K562 (cell line): ENCODE measurements around the gene LUZP4. TPM values are rescaled to one million over a fixed set of nuclear protein-coding genes. Genes with fewer than 3 reads are reported as not detected.

Source experiments
- ASH1L ChIP-seq: fragments of 450-650 bp; IDR thresholded peaks from 2 replicates; pipeline ENCODE4 v1.6.1; 2018; ENCODE audit warnings: borderline replicate concordance, mild to moderate bottlenecking, low read depth; ENCODE audit not compliant: partially characterized antibody
- MCM7 ChIP-seq, 2 experiments: fragments of 450-650 bp; IDR thresholded peaks; 2 replicates each; pipeline ENCODE4 v1.6.1; 2016 to 2018
- RAD21 ChIP-seq, 2 experiments: fragments of 250-450 bp in 1 of 2; fragments of 450-650 bp in 1 of 2; sonication (Bioruptor Pico) in 1 of 2; formaldehyde crosslinking in 1 of 2; IDR thresholded peaks in 1 of 2; conservative IDR thresholded peaks in 1 of 2; 2 replicates each; pipeline versions ENCODE4 v1.4.0 to v1.8.0; 2020 to 2022; ENCODE audit warnings: mild to moderate bottlenecking in 2 of 2, moderate library complexity in 1 of 2
- STAG1 ChIP-seq: sonication (generic); formaldehyde crosslinking; IDR thresholded peaks from 2 replicates; pipeline ENCODE4 v1.5.0; 2020; ENCODE audit warnings: missing genetic modification reagents, borderline replicate concordance
- TAF1 ChIP-seq: IDR thresholded peaks from 2 replicates; pipeline ENCODE4 v1.6.1; 2011; ENCODE audit warnings: mild to moderate bottlenecking, low read length, moderate library complexity; ENCODE audit not compliant: insufficient read depth, control insufficient read depth, severe bottlenecking; ENCODE audit errors: extremely low read depth
- TCFL5 ChIP-seq: fragments of 250-450 bp; sonication (Bioruptor Pico); conservative IDR thresholded peaks from 2 replicates; pipeline ENCODE4 v1.6.1; 2021; ENCODE audit warnings: mild to moderate bottlenecking, moderate library complexity, matching md5 sums
- YBX1 ChIP-seq: fragments of 450-650 bp; IDR thresholded peaks from 2 replicates; pipeline ENCODE4 v1.7.1; 2016; ENCODE audit warnings: mild to moderate bottlenecking
- ZNF780A ChIP-seq: fragments of 250-450 bp; sonication (Bioruptor Pico); IDR thresholded peaks from 2 replicates; pipeline ENCODE4 v1.5.0; 2021; ENCODE audit warnings: mild to moderate bottlenecking
- polyA plus RNA-seq, 8 experiments: library from polyadenylated mRNA; depleted of rRNA in 4 of 8; stranded (reverse) in 5 of 8; unstranded in 3 of 8; fragments of >200 nt; fragmentation: Nextera tagmentation in 2 of 8; fragmentation: Illumina TruSeq in 1 of 8; extraction: Ambion mirVana in 2 of 8; extraction: Trizol in 1 of 8; gene quantifications; 2 replicates each; pipeline versions ENCODE4 v1.2.1 to v1.2.3, GENCODE V29; 2011 to 2014; ENCODE audit warnings: inconsistent platforms in 1 of 8, missing spikeins in 1 of 8
- total RNA-seq, 7 experiments: library from RNA; depleted of rRNA in 6 of 7; stranded (reverse); fragments of >200 nt in 6 of 7; fragmentation: Illumina TruSeq in 2 of 7; extraction: Trizol in 2 of 7; gene quantifications; 2 replicates each; pipeline versions ENCODE4 v1.2.1 to v1.2.3, GENCODE V29; 2011 to 2021; ENCODE audit warnings: low replicate concordance in 1 of 7
- TF ChIP-seq, protein P1 (sequence below), 3 experiments: fragments of 200-800 bp in 1 of 3; fragments of 250-450 bp in 1 of 3; fragments of 450-650 bp in 1 of 3; sonication (Bioruptor Pico) in 1 of 3; sonication (Bioruptor generic) in 1 of 3; formaldehyde crosslinking in 1 of 3; IDR thresholded peaks; 2 replicates each; pipeline versions ENCODE4 v1.6.1 to v1.8.0; 2016 to 2022; ENCODE audit warnings: mild to moderate bottlenecking in 2 of 3, missing genetic modification characterization in 2 of 3, missing compliant biosample characterization in 1 of 3, moderate library complexity in 1 of 3
- TF ChIP-seq, protein P2 (sequence below), 3 experiments: IDR thresholded peaks in 2 of 3; conservative IDR thresholded peaks in 1 of 3; 2 replicates each; pipeline ENCODE4 v1.5.1; 2011 to 2012; ENCODE audit warnings: low read length in 3 of 3, mild to moderate bottlenecking in 3 of 3, control low read depth in 2 of 3, improper control_type of control experiment in 1 of 3, inconsistent platforms in 1 of 3, low read depth in 1 of 3, mixed read lengths in 1 of 3, moderate library complexity in 1 of 3; ENCODE audit not compliant: insufficient read depth in 2 of 3

The LUZP4 gene
- total and polyA plus RNA-seq, 9 of the 15 experiments (the other 6 are each of a cell fraction or from before 2014, with no cell fraction given) = 0.16 to 1.1 (median 0.36) TPM

DNA sequence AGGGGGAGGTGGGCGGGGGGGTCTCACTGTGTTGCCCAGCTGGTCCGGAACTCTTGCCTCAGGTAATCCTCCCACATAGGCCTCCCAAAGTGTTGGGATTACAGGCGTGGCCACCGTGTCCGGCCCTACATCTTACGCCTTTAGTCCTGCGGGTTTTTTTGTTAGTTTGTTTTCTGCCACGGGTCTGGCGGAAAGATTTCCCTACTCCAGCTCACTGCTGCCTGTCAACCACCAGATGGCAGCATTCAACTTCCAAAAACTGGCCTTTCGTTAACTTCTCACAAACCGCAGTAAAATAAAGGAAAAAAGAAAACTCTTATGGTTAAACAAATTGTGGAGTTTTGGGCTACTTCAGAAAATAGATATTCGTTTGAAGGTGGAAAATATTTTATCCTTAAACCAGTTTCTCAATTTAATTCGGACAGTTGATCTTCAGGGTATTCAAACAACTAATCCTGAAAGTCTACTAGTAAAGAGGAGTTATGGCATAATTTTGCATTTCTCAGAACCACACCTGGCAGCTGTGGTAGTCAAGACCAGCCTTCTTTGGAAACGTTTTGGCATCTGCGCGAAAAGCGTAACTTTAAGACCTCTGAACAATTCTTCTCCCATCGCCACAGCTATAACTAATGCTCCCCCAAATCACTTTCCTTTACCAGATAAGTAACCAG lies 41.1 kb downstream of the LUZP4 start (continued):
- TF ChIP-seq, protein P1, sequence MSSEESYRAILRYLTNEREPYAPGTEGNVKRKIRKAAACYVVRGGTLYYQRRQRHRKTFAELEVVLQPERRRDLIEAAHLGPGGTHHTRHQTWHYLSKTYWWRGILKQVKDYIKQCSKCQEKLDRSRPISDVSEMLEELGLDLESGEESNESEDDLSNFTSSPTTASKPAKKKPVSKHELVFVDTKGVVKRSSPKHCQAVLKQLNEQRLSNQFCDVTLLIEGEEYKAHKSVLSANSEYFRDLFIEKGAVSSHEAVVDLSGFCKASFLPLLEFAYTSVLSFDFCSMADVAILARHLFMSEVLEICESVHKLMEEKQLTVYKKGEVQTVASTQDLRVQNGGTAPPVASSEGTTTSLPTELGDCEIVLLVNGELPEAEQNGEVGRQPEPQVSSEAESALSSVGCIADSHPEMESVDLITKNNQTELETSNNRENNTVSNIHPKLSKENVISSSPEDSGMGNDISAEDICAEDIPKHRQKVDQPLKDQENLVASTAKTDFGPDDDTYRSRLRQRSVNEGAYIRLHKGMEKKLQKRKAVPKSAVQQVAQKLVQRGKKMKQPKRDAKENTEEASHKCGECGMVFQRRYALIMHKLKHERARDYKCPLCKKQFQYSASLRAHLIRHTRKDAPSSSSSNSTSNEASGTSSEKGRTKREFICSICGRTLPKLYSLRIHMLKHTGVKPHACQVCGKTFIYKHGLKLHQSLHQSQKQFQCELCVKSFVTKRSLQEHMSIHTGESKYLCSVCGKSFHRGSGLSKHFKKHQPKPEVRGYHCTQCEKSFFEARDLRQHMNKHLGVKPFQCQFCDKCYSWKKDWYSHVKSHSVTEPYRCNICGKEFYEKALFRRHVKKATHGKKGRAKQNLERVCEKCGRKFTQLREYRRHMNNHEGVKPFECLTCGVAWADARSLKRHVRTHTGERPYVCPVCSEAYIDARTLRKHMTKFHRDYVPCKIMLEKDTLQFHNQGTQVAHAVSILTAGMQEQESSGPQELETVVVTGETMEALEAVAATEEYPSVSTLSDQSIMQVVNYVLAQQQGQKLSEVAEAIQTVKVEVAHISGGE (CRISPR knock-in tag; IDR thresholded peaks at IDR 0.05) = no peak
- TF ChIP-seq ZNF780A (CRISPR knock-in tag) (no peak), STAG1 (CRISPR knock-in tag) (no peak), MCM7 (IDR thresholded peaks at IDR 0.05) (no peak), ASH1L (no peak), TCFL5 (CRISPR knock-in tag) (no peak), YBX1 (no peak), TAF1 (no peak), RAD21 (CRISPR knock-in tag; conservative IDR thresholded peaks at IDR 0.05 in 1 of 2, IDR thresholded peaks at IDR 0.05 in 1 of 2) (peak; percentile 66 to 67)
- TF ChIP-seq, protein P2, sequence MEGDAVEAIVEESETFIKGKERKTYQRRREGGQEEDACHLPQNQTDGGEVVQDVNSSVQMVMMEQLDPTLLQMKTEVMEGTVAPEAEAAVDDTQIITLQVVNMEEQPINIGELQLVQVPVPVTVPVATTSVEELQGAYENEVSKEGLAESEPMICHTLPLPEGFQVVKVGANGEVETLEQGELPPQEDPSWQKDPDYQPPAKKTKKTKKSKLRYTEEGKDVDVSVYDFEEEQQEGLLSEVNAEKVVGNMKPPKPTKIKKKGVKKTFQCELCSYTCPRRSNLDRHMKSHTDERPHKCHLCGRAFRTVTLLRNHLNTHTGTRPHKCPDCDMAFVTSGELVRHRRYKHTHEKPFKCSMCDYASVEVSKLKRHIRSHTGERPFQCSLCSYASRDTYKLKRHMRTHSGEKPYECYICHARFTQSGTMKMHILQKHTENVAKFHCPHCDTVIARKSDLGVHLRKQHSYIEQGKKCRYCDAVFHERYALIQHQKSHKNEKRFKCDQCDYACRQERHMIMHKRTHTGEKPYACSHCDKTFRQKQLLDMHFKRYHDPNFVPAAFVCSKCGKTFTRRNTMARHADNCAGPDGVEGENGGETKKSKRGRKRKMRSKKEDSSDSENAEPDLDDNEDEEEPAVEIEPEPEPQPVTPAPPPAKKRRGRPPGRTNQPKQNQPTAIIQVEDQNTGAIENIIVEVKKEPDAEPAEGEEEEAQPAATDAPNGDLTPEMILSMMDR (IDR thresholded peaks at IDR 0.05 in 2 of 3, conservative IDR thresholded peaks at IDR 0.05 in 1 of 3; ENCODE audit: insufficient read depth in 2 of 3, low read depth in 1 of 3, low read length in 3 of 3) = peak; percentile 58 to 70 (median 65)
- TF ChIP-seq, all 486 proteins: peak for 5
